Measurements from ENCODE around the gene ITIH5.
A peak's percentile ranks its signal among the peaks of the same experiment; 100 is the strongest.

The ITIH5 gene

DNA sequence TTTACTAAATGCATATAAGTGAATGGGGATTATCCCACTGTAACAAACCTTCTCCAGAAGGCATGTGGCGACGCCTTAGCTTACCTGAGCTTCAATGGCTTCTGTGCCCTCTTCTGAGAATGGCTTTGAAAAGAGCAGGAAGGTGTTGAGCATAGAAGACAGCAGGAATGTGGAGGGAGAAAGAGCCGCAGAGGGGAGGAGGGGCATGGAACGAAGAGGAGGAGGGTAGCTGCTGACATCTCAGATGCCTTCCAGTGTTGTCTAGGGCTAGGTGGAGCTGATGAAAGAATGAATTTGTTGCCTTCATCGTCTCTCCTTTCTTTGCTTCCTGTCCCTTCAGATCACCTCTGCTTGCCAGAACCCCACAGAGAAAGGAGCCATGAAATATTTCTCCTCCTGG is 86.2 kb downstream of the ITIH5 start:
- no peak for DNase-seq (ENCODE audit: low read depth)
- H3K4me3 ChIP-seq (ENCODE audit: low read depth, low read length), result no peak overlapping the region
- TF ChIP-seq POLR2A (IDR thresholded peaks at IDR 0.05; ENCODE audit: extremely low read depth, insufficient read length), result no peak
- TF ChIP-seq, protein P1, sequence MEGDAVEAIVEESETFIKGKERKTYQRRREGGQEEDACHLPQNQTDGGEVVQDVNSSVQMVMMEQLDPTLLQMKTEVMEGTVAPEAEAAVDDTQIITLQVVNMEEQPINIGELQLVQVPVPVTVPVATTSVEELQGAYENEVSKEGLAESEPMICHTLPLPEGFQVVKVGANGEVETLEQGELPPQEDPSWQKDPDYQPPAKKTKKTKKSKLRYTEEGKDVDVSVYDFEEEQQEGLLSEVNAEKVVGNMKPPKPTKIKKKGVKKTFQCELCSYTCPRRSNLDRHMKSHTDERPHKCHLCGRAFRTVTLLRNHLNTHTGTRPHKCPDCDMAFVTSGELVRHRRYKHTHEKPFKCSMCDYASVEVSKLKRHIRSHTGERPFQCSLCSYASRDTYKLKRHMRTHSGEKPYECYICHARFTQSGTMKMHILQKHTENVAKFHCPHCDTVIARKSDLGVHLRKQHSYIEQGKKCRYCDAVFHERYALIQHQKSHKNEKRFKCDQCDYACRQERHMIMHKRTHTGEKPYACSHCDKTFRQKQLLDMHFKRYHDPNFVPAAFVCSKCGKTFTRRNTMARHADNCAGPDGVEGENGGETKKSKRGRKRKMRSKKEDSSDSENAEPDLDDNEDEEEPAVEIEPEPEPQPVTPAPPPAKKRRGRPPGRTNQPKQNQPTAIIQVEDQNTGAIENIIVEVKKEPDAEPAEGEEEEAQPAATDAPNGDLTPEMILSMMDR (IDR thresholded peaks at IDR 0.05; ENCODE audit: low read depth, low read length), result no peak
- TF ChIP-seq MYC (IDR thresholded peaks at IDR 0.05; ENCODE audit: low read depth, low read length), result no peak
- TF ChIP-seq, protein P2, sequence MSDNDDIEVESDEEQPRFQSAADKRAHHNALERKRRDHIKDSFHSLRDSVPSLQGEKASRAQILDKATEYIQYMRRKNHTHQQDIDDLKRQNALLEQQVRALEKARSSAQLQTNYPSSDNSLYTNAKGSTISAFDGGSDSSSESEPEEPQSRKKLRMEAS (IDR thresholded peaks at IDR 0.05; ENCODE audit: low read depth, low read length), result no peak

DNA sequence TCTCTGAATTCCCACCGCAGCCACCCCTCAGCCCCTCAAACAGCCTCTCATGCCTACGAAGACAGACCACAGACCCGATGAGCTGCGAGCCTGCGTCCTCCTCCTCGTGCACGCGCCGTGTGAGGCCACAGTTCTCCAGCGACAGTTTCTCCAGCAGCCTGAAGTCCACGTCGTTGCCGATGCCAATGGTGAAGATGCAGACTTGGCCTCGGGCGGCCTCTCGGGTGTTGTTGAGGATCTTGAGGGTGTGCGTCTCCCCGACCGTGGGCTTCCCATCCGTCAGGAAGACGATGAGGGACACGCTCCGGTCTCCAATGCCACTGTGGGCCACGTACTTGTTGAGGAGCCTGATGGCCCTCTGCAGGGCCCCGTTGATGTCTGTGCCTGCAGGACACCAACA is 87.1 kb downstream of the ITIH5 start:
- DNase-seq (ENCODE audit: low read depth), result no peak
- H3K4me3 ChIP-seq (ENCODE audit: low read depth, low read length), result no peak overlapping the region
- TF ChIP-seq POLR2A (IDR thresholded peaks at IDR 0.05; ENCODE audit: extremely low read depth, insufficient read length), result no peak
- TF ChIP-seq MYC (IDR thresholded peaks at IDR 0.05; ENCODE audit: low read depth, low read length), result no peak
- TF ChIP-seq, protein P1 (IDR thresholded peaks at IDR 0.05; ENCODE audit: low read depth, low read length), result no peak
- TF ChIP-seq, protein P2 (IDR thresholded peaks at IDR 0.05; ENCODE audit: low read depth, low read length), result no peak

DNA sequence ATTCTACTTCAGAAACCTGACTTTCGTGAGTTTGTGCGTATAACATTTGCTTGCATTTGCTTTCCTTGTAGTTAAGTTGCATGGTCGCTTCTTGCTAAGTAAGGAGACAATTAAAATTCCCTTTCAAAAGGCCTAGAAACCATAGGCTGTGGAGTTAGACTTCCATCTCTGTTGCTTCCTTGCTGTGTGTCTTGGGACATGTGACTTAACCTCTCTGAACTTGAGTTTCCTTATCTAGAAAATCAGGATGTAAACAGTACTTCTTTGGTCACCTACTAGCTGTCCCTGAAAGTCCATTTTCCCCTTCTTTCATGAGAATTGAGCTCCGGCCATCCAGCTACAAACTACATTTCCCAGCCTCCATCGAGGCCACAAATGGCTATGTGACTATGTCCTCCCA is 89.2 kb downstream of the ITIH5 start:
- TF ChIP-seq MYC (IDR thresholded peaks at IDR 0.05; ENCODE audit: low read depth, low read length), result no peak
- no peak for TF ChIP-seq POLR2A (IDR thresholded peaks at IDR 0.05; ENCODE audit: extremely low read depth, insufficient read length)
- TF ChIP-seq, protein P2 (IDR thresholded peaks at IDR 0.05; ENCODE audit: low read depth, low read length), result no peak
- TF ChIP-seq, protein P1 (IDR thresholded peaks at IDR 0.05; ENCODE audit: low read depth, low read length), result no peak
- DNase-seq (ENCODE audit: low read depth), result no peak
- no peak overlapping the region for H3K4me3 ChIP-seq (ENCODE audit: low read depth, low read length)

DNA sequence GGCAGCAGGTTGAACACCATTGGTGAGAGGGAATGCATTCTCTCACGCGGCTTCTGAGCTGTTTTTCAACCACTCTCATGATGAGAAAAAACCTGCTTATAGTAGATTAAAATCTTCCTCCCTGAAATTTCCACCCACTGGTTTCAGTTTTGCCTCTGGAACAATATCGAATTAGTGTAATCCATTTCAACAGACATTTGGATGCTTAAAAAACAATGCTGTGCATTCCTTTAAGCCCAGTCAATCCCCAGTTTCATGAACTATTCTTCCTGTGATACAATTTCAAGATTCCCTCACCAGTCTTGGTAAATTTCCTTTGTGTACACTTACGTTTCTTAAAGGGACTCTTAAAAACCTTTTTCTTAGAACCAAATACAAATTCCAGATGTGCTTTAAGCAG is 89.6 kb downstream of the ITIH5 start:
- no peak overlapping the region for H3K4me3 ChIP-seq (ENCODE audit: low read depth, low read length)
- no peak for DNase-seq (ENCODE audit: low read depth)
- TF ChIP-seq, protein P2 (IDR thresholded peaks at IDR 0.05; ENCODE audit: low read depth, low read length), result no peak
- TF ChIP-seq, protein P1 (IDR thresholded peaks at IDR 0.05; ENCODE audit: low read depth, low read length), result no peak
- no peak for TF ChIP-seq POLR2A (IDR thresholded peaks at IDR 0.05; ENCODE audit: extremely low read depth, insufficient read length)
- TF ChIP-seq MYC (IDR thresholded peaks at IDR 0.05; ENCODE audit: low read depth, low read length), result no peak

DNA sequence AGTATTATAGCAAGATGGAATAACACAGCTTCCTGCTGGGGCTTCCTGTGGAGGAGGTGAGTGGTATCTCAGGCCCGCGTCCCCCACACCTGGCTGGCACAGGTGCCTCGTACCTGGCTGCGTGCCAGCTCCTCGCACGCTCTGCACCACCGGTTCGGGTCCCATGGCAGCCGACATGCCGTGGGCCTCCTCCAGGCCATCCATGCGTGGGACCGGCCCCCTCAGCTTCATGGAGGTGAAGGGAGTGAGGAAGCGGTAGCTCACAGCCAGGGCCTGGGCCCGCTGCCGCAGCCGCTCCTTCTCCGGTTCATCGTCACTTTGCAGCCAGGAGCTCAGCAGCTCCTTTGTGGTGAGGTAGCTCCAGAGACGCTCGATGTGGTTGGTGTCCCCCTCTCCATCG is 90.4 kb downstream of the ITIH5 start:
- TF ChIP-seq POLR2A (IDR thresholded peaks at IDR 0.05; ENCODE audit: extremely low read depth, insufficient read length) (no peak), MYC (IDR thresholded peaks at IDR 0.05; ENCODE audit: low read depth, low read length) (no peak)
- TF ChIP-seq, protein P2 (IDR thresholded peaks at IDR 0.05; ENCODE audit: low read depth, low read length), result no peak
- TF ChIP-seq, protein P1 (IDR thresholded peaks at IDR 0.05; ENCODE audit: low read depth, low read length), result no peak
- DNase-seq (ENCODE audit: low read depth), result no peak
- no peak overlapping the region for H3K4me3 ChIP-seq (ENCODE audit: low read depth, low read length)

DNA sequence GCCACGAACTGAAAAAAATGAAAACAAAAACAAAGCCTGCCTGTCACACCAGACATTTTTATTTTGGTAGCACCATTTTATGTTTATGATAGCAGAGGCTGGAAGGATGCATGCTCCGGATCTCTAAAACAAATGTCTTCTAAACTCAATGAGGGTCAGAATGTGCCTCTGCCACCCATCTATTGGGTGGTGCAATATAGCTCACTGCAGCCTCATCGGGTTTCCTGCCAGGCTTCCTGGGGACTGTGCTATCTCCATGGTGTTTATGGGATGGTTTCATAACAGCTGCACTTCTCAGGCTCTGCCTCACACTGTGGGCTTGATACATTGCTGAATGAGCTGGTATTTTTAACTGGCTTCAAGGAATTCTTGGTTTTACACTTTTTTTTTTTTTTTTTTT is 94.4 kb downstream of the ITIH5 start:
- H3K4me3 ChIP-seq (ENCODE audit: low read depth, low read length), result no peak overlapping the region
- peak; percentile 16 for DNase-seq (ENCODE audit: low read depth)
- TF ChIP-seq MYC (IDR thresholded peaks at IDR 0.05; ENCODE audit: low read depth, low read length), result no peak
- TF ChIP-seq, protein P1 (IDR thresholded peaks at IDR 0.05; ENCODE audit: low read depth, low read length), result no peak

All from NB4 (cell line).